Keratinocyte (primary cell): ENCODE results near the gene SMARCD3. TPM values are rescaled to one million over a fixed set of nuclear protein-coding genes. Genes with fewer than 3 reads are reported as not detected.

Experiments
- DNase-seq: peaks from one replicate; pipeline ENCODE4 v3.0.0-alpha.2; 2011; ENCODE audit warnings: low read depth, missing footprints, low spot score
- FAIRE-seq: peaks from 2 replicates; lab custom pipeline; 2011; peaks lifted over from hg19 to GRCh38; lab: Jason Lieb, UNC
- H2AFZ ChIP-seq: 2 replicates; pipeline ENCODE4 v1.6.0; 2012; ENCODE audit warnings: low read length, control low read depth, inconsistent platforms; ENCODE audit not compliant: control insufficient read depth
- H3K27ac ChIP-seq: 2 replicates; pipeline ENCODE4 v1.5.1; 2011; ENCODE audit warnings: low read length; ENCODE audit not compliant: control insufficient read depth, insufficient read depth
- H3K27me3 ChIP-seq: 3 replicates; pipeline ENCODE4 v1.6.0; 2011; ENCODE audit warnings: low read length; ENCODE audit not compliant: control insufficient read depth, insufficient read depth; ENCODE audit errors: extremely low read depth
- H3K36me3 ChIP-seq, 2 experiments: 2 replicates in 1 of 2; 3 replicates in 1 of 2; pipeline ENCODE4 v1.5.1; 2011; ENCODE audit warnings: low read length in 2 of 2, mild to moderate bottlenecking in 1 of 2; ENCODE audit not compliant: control insufficient read depth in 2 of 2, insufficient read depth in 2 of 2; ENCODE audit errors: extremely low read depth in 1 of 2
- H3K4me1 ChIP-seq: 3 replicates; pipeline ENCODE4 v1.5.1; 2011; ENCODE audit warnings: low read length; ENCODE audit not compliant: control insufficient read depth, insufficient read depth; ENCODE audit errors: extremely low read depth
- H3K4me2 ChIP-seq: 3 replicates; pipeline ENCODE4 v1.6.0; 2011; ENCODE audit warnings: low read depth, low read length; ENCODE audit not compliant: control insufficient read depth, insufficient read depth; ENCODE audit errors: extremely low read depth
- H3K4me3 ChIP-seq, 3 experiments: fragments of 200-600 bp in 1 of 3; sonication (generic) in 1 of 3; 2 replicates in 2 of 3; 3 replicates in 1 of 3; pipeline ENCODE4 v1.5.1; 2011 to 2016; ENCODE audit warnings: low read length in 3 of 3, mild to moderate bottlenecking in 3 of 3, control low read depth in 2 of 3, inconsistent platforms in 1 of 3, low read depth in 1 of 3, mixed read lengths in 1 of 3, mixed run types in 1 of 3, moderate library complexity in 1 of 3; ENCODE audit not compliant: control insufficient read depth in 2 of 3, insufficient read depth in 2 of 3; ENCODE audit errors: extremely low read depth in 1 of 3
- H3K79me2 ChIP-seq: 2 replicates; pipeline ENCODE4 v1.6.0; 2012; ENCODE audit warnings: low read length; ENCODE audit not compliant: control insufficient read depth, insufficient read depth
- H3K9ac ChIP-seq: 3 replicates; pipeline ENCODE4 v1.6.0; 2011; ENCODE audit warnings: low read length; ENCODE audit not compliant: control insufficient read depth, insufficient read depth; ENCODE audit errors: extremely low read depth
- H3K9me1 ChIP-seq: 3 replicates; pipeline ENCODE4 v1.6.0; 2011; ENCODE audit warnings: low read length; ENCODE audit not compliant: control insufficient read depth, insufficient read depth; ENCODE audit errors: extremely low read depth
- H3K9me3 ChIP-seq: 2 replicates; pipeline ENCODE4 v1.5.1; 2012; ENCODE audit warnings: low read depth, low read length; ENCODE audit not compliant: control insufficient read depth
- H4K20me1 ChIP-seq: 3 replicates; pipeline ENCODE4 v1.6.0; 2011; ENCODE audit warnings: low read length; ENCODE audit not compliant: control insufficient read depth, insufficient read depth; ENCODE audit errors: extremely low read depth
- EZH2 ChIP-seq: IDR thresholded peaks from one replicate; pipeline ENCODE4 v1.6.1; 2012; ENCODE audit warnings: inconsistent platforms, mild to moderate bottlenecking, low read length, moderate library complexity
- dilution Hi-C: fragments of 300-500 bp; cut with MboI; formaldehyde crosslinking; loops from one replicate; pipeline ENCODE4 v1.7.0; 2020; ENCODE audit warnings: low sequenced_read_pairs; ENCODE audit not compliant: extremely low pct_ligation_motif_present
- polyA plus RNA-seq, 5 experiments: library from polyadenylated mRNA; depleted of rRNA in 3 of 5; stranded (reverse) in 3 of 5; stranded (forward) in 1 of 5; unstranded in 1 of 5; fragments of >200 nt; gene quantifications; 1 replicate in 1 of 5; 2 replicates in 3 of 5; 3 replicates in 1 of 5; pipeline versions ENCODE4 v1.2.1 to v1.2.3, GENCODE V29; 2011 to 2012; ENCODE audit warnings: missing spikeins in 2 of 5, low read depth in 1 of 5, low replicate concordance in 1 of 5
- TF ChIP-seq, protein P1 (sequence below), 3 experiments: IDR thresholded peaks in 1 of 3; conservative IDR thresholded peaks in 1 of 3; optimal IDR thresholded peaks in 1 of 3; 2 replicates in 2 of 3; 3 replicates in 1 of 3; pipeline versions ENCODE3 to v1.5.1; 2011; ENCODE audit warnings: low read length in 3 of 3, mild to moderate bottlenecking in 3 of 3, moderate library complexity in 2 of 3, control low read depth in 1 of 3, inconsistent platforms in 1 of 3; ENCODE audit not compliant: insufficient read depth in 2 of 3; ENCODE audit errors: extremely low read depth in 1 of 3

The SMARCD3 gene
- polyA plus RNA-seq, 1 donor (not counting 4 experiments of a cell fraction or from before 2014, with no cell fraction given) = 3.0 TPM

DNA sequence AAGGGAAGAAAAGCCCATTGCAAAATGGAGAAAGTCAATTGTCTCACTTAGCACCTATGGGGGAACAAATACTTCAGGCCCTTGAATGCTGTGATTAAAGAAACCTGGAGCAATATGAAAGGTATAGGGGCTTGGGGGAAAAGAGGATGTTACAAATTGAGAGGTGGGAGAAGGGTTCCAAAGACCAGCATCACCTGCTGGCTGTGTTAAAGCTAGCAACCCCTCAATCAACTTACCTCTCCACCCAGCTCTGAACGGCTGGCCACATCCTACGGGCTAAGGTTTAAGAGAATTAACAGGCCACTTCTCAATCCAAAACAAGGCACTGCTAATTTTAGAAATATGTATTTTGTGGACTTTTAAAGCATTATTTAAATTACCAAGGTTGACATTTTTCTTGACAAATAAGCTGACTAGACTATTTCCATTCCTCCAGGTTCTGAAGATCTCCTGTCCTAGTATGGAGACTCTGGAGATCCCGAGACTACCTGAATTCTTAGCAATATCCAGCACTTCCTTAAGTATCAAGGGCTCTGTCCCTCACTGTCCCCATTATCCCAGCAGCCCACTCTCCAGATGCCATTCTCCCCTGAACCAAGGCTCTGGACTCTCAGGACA is 37.2 kb downstream of the SMARCD3 start:
- Histone ChIP-seq H3K27ac (no peak overlapping the region), H3K9me1 (peaks cover 2% of the 10 kb centered on the region), H3K27me3 (peaks cover 2% of the 10 kb centered on the region), H2AFZ (no peak overlapping the region), H3K9ac (no peak overlapping the region), H3K4me2 (no peak overlapping the region), H4K20me1 (no peaks in the 10 kb centered on the region), H3K9me3 (no peaks in the 10 kb centered on the region), H3K4me1 (no peaks in the 10 kb centered on the region), H3K79me2 (no peaks in the 10 kb centered on the region), H3K4me3 (no peak overlapping the region), H3K36me3 (peaks cover 19 to 22% of the 10 kb centered on the region in 2 experiments)
- dilution Hi-C loops = no loop called here
- FAIRE-seq (no peak), DNase-seq (no peak)
- TF ChIP-seq, protein P1, sequence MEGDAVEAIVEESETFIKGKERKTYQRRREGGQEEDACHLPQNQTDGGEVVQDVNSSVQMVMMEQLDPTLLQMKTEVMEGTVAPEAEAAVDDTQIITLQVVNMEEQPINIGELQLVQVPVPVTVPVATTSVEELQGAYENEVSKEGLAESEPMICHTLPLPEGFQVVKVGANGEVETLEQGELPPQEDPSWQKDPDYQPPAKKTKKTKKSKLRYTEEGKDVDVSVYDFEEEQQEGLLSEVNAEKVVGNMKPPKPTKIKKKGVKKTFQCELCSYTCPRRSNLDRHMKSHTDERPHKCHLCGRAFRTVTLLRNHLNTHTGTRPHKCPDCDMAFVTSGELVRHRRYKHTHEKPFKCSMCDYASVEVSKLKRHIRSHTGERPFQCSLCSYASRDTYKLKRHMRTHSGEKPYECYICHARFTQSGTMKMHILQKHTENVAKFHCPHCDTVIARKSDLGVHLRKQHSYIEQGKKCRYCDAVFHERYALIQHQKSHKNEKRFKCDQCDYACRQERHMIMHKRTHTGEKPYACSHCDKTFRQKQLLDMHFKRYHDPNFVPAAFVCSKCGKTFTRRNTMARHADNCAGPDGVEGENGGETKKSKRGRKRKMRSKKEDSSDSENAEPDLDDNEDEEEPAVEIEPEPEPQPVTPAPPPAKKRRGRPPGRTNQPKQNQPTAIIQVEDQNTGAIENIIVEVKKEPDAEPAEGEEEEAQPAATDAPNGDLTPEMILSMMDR (optimal IDR thresholded peaks at IDR 0.05 in 1 of 3, IDR thresholded peaks at IDR 0.05 in 1 of 3, conservative IDR thresholded peaks at IDR 0.05 in 1 of 3; ENCODE audit: extremely low read depth in 1 of 3, insufficient read depth in 2 of 3, low read length in 3 of 3) = no peak
- TF ChIP-seq EZH2 = no peak

DNA sequence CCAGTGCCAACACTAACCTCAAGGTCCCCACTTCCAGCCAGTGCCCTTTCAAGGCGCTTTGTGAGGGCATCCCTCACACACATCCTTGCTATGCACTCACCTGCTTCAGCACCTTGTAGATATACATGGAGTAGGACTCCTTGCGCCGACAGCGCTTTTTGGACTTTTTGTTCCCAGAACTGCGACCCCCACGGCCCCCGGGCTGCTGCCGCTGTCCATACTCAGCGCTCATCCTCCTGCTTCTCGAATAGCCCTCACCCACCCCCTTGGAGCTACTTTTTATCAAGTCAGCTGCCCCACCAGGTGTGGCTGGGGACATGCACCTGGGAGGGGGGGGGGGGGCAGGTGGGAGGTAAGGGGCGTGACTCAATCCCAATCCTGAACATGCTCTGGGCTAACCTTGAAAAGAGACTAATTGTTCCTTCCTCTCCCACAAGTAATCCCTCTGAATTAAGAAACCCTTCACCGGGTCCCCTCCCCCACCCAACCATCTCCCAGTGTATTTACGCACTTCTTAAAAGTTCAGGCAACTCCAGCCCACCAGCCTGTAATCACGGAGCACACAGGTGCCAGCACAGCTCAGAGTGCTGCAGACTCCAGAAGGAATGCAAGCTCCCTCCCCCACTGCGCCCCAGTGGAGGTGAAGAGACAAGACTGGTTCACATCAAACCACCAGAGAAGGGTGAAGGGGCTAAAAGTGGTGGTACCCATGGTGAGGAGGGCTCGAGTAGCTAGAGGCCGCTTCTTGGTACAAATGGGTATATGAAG is 38.2 kb downstream of the SMARCD3 start, which contains the start of gene H2BK1:
Gene H2BK1, minus strand, starts transcription at position 402 of the 768 bp plus-strand sequence. Its CDS starts 170 bp downstream, at position 232.
- no peak within 1 kb of the TSS for H3K4me2 ChIP-seq
- no peaks in the 10 kb centered on the region for H4K20me1 ChIP-seq
- no peak within 1 kb of the TSS for H2AFZ ChIP-seq
- dilution Hi-C loops = no loop called here
- peaks cover 12% of the 10 kb centered on the region for H3K27me3 ChIP-seq
- peaks cover 14 to 16% of the 10 kb centered on the region in 2 experiments for H3K36me3 ChIP-seq
- no peaks in the 10 kb centered on the region for H3K79me2 ChIP-seq
- H3K4me3 ChIP-seq = no peak within 1 kb of the TSS
- DNase-seq (no peak), FAIRE-seq (no peak)
- H3K9ac ChIP-seq = no peak within 1 kb of the TSS
- H3K9me3 ChIP-seq = no peaks in the 10 kb centered on the region
- H3K4me1 ChIP-seq = no peaks in the 10 kb centered on the region
- H3K27ac ChIP-seq = no peak within 1 kb of the TSS
- H3K9me1 ChIP-seq = peaks cover 2% of the 10 kb centered on the region
- TF ChIP-seq, protein P1 (optimal IDR thresholded peaks at IDR 0.05 in 1 of 3, IDR thresholded peaks at IDR 0.05 in 1 of 3, conservative IDR thresholded peaks at IDR 0.05 in 1 of 3; ENCODE audit: extremely low read depth in 1 of 3, insufficient read depth in 2 of 3, low read length in 3 of 3) = no peak
- no peak for TF ChIP-seq EZH2
